ENCODE data around the gene NOL7.

The NOL7 gene

GRCh38 chr6:13572240-13572639 lies 42.9 kb upstream of the NOL7 start:
- no peak for TF ChIP-seq SIN3A (IDR thresholded peaks at IDR 0.05; ENCODE audit: borderline replicate concordance, insufficient read depth, low read length)
- TF ChIP-seq POLR2AphosphoS5 (IDR thresholded peaks at IDR 0.05; ENCODE audit: low read depth, low read length), result no peak
- TF ChIP-seq TAF1 (IDR thresholded peaks at IDR 0.05; ENCODE audit: borderline replicate concordance, insufficient read depth, low read length), result no peak
- no peak for TF ChIP-seq FOXP2 (optimal IDR thresholded peaks at IDR 0.05; ENCODE audit: borderline replicate concordance, extremely low read depth, extremely low read length, insufficient read depth)
- TF ChIP-seq, protein P1, sequence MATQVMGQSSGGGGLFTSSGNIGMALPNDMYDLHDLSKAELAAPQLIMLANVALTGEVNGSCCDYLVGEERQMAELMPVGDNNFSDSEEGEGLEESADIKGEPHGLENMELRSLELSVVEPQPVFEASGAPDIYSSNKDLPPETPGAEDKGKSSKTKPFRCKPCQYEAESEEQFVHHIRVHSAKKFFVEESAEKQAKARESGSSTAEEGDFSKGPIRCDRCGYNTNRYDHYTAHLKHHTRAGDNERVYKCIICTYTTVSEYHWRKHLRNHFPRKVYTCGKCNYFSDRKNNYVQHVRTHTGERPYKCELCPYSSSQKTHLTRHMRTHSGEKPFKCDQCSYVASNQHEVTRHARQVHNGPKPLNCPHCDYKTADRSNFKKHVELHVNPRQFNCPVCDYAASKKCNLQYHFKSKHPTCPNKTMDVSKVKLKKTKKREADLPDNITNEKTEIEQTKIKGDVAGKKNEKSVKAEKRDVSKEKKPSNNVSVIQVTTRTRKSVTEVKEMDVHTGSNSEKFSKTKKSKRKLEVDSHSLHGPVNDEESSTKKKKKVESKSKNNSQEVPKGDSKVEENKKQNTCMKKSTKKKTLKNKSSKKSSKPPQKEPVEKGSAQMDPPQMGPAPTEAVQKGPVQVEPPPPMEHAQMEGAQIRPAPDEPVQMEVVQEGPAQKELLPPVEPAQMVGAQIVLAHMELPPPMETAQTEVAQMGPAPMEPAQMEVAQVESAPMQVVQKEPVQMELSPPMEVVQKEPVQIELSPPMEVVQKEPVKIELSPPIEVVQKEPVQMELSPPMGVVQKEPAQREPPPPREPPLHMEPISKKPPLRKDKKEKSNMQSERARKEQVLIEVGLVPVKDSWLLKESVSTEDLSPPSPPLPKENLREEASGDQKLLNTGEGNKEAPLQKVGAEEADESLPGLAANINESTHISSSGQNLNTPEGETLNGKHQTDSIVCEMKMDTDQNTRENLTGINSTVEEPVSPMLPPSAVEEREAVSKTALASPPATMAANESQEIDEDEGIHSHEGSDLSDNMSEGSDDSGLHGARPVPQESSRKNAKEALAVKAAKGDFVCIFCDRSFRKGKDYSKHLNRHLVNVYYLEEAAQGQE (IDR thresholded peaks at IDR 0.05; ENCODE audit: insufficient read depth in 1 of 2, low read depth in 2 of 2, low read length in 2 of 2), result no peak

DNA sequence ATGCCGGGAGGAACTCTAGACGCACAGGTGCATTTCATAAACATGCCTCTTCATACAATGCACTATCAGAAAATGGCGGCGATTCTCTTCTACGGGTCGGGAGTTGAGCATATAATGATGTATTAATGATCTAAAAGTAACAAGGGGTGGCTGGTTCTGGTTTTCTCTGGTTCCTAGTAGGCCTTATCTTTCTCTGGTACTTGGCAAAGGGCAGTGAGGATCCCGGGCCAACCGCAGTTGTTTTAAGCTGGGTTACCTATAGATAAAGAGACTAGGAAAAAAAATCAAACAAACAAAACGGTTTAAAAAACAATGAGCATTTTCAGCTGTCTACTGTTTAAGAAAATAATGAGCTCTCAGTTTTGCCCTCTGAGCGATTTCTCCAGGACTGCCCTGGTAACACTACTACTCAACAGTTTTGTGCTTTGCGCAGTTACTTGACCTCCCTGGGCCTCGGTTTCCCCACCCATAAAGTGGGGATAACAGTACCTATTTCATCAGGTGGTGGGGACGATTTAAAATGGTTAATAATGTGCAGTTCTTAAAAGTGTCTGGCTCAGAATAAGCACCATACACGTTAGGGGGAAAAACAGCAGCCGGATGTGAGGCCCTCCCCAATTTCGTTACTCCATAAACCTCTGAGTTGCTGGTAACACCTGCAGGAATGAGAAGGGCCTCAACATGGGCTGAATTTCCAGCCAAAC lies 42.0 kb upstream of the NOL7 start:
- no peak for TF ChIP-seq SIN3A (IDR thresholded peaks at IDR 0.05; ENCODE audit: borderline replicate concordance, insufficient read depth, low read length)
- TF ChIP-seq TAF1 (IDR thresholded peaks at IDR 0.05; ENCODE audit: borderline replicate concordance, insufficient read depth, low read length), result no peak
- TF ChIP-seq, protein P1 (IDR thresholded peaks at IDR 0.05; ENCODE audit: insufficient read depth in 1 of 2, low read depth in 2 of 2, low read length in 2 of 2), result no peak
- no peak for TF ChIP-seq POLR2AphosphoS5 (IDR thresholded peaks at IDR 0.05; ENCODE audit: low read depth, low read length)
- no peak for TF ChIP-seq FOXP2 (optimal IDR thresholded peaks at IDR 0.05; ENCODE audit: borderline replicate concordance, extremely low read depth, extremely low read length, insufficient read depth)

- TF ChIP-seq SIN3A (IDR thresholded peaks at IDR 0.05; ENCODE audit: borderline replicate concordance, insufficient read depth, low read length) (no peak), FOXP2 (optimal IDR thresholded peaks at IDR 0.05; ENCODE audit: borderline replicate concordance, extremely low read depth, extremely low read length, insufficient read depth) (no peak), POLR2AphosphoS5 (IDR thresholded peaks at IDR 0.05; ENCODE audit: low read depth, low read length) (no peak), TAF1 (IDR thresholded peaks at IDR 0.05; ENCODE audit: borderline replicate concordance, insufficient read depth, low read length) (no peak; the same call in 1 of the 2 replicates)
- TF ChIP-seq, protein P1 (IDR thresholded peaks at IDR 0.05; ENCODE audit: insufficient read depth in 1 of 2, low read depth in 2 of 2, low read length in 2 of 2), result no peak
These were observed 41.4 kb upstream of the NOL7 start for GRCh38 chr6:13573669-13574110.

DNA sequence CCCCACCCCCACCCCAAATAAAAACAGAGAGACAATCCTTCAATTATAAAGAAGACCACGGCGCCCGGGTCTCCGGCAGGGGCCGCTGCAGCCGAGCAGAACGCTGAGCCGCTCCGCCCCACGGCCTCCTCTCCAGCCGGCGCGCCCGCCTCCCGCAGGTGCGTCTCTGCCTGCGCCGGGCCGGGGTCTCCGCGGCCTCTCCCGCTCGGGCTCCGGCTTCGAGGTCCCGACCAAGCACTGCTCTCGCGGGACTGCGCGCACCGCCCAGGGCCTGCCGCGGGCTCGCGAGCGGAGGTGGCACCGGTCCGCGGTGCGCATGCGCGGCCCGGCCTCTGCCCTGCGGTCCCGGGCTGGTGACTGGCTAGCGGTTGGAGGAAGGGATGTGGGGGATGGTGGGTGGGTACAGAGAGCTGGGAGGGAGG lies 41.0 kb upstream of the NOL7 start:
- TF ChIP-seq SIN3A (IDR thresholded peaks at IDR 0.05; ENCODE audit: borderline replicate concordance, insufficient read depth, low read length) (peak; percentile 31; the same call in 1 of the 2 replicates), TAF1 (IDR thresholded peaks at IDR 0.05; ENCODE audit: borderline replicate concordance, insufficient read depth, low read length) (no peak), FOXP2 (optimal IDR thresholded peaks at IDR 0.05; ENCODE audit: borderline replicate concordance, extremely low read depth, extremely low read length, insufficient read depth) (peak; percentile 11)

DNA sequence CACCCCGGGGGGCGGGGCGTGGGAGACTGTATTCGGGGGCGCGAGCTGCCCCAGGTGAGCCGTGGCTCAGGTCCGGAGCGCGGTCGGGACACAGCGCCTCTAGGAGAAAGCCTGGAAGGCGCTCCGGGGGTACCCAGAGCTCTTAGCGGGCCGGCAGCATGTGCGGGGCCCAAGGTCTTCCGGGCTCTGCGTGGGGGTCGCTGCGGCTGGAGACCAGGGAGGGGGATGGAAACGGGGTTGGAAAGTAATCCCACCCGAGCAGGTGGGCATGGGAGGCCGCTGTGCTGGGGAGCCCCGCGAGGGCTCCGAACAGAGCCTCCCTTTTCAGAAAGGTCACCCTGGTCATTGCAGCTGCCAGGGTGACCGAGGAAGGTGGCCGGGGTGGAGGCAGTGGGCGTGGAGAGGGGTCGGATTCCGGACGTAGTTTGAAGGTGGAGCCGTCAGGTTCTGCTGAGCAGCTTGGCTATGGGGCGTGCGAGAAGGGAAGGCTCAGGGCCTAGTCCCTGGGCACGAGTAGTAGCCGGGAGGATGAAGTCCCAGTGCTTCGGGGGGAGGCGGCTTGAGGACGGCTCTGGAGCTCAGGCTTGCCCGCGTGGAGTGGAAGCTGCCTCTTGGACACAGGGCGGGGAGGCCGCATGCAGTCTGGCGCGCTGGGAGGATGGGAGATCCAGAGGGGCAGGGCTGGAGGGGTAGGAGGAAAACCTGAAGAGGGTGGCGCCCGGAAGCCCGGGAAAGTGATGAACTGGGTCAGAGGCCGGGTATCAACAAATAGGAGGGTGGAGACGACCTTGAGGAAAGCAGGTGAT lies 40.4 kb upstream of the NOL7 start, which contains the start of gene SIRT5:
TSS of gene SIRT5 (plus strand) at position 31 of the 806 bp plus-strand sequence. CDS start 9,510 bp downstream, outside the sequence.
- TF ChIP-seq, protein P1 (IDR thresholded peaks at IDR 0.05; ENCODE audit: insufficient read depth in 1 of 2, low read depth in 2 of 2, low read length in 2 of 2), result 0 out of 4 replicates have a peak, but pooled peaks of 1 of the 2 experiments have one; percentile 25
- TF ChIP-seq POLR2AphosphoS5 (IDR thresholded peaks at IDR 0.05; ENCODE audit: low read depth, low read length), result no peak; the same call in none of the 2 replicates
- peak; percentile 42 for TF ChIP-seq FOXP2 (optimal IDR thresholded peaks at IDR 0.05; ENCODE audit: borderline replicate concordance, extremely low read depth, extremely low read length, insufficient read depth)
- no peak; the same call in 1 of the 2 replicates for TF ChIP-seq SIN3A (IDR thresholded peaks at IDR 0.05; ENCODE audit: borderline replicate concordance, insufficient read depth, low read length)
- 0 out of 2 replicates have a peak, but pooled peaks have one; percentile 14 for TF ChIP-seq TAF1 (IDR thresholded peaks at IDR 0.05; ENCODE audit: borderline replicate concordance, insufficient read depth, low read length)

Measured in PFSK-1 (cell line).